Adrenal gland (tissue), 12 donors: Measurements from ENCODE around the gene RHOBTB3. TPM values are rescaled to one million over a fixed set of nuclear protein-coding genes. Genes with fewer than 3 reads are reported as not detected.

Experiments used
- DNase-seq, 7 donors: peaks; one replicate each; pipeline ENCODE4 v3.0.0-alpha.2; 2019 to 2020
- H3K27ac ChIP-seq, 5 donors: fragments of 200-600 bp; sonication (generic) in 4 of 5; 1 replicate in 3 of 5; 2 replicates in 2 of 5; pipeline versions ENCODE4 v1.5.1 to v1.8.0; 2016 to 2020; ENCODE audit warnings: mild to moderate bottlenecking in 1 of 5
- H3K27me3 ChIP-seq: fragments of 200-600 bp; 2 replicates; pipeline ENCODE4 v1.8.0; 2021
- H3K36me3 ChIP-seq, 2 donors: fragments of 200-600 bp; replicated peaks in 1 of 2; 1 replicate in 1 of 2; 2 replicates in 1 of 2; pipeline versions ENCODE4 v1.5.1 to v1.8.0; 2018 to 2022
- H3K4me1 ChIP-seq, 2 donors: fragments of 200-600 bp; replicated peaks in 1 of 2; 1 replicate in 1 of 2; 2 replicates in 1 of 2; pipeline versions ENCODE4 v1.5.1 to v1.8.0; 2018 to 2021
- H3K4me3 ChIP-seq, 4 donors: fragments of 200-600 bp; sonication (generic) in 3 of 4; one replicate each; pipeline ENCODE4 v1.5.1; 2016 to 2018
- H3K9me3 ChIP-seq, 3 donors: fragments of 200-600 bp; sonication (generic) in 1 of 3; replicated peaks in 1 of 3; 1 replicate in 2 of 3; 2 replicates in 1 of 3; pipeline versions ENCODE4 v1.5.1 to v1.8.0; 2016 to 2021
- CTCF ChIP-seq, 6 experiments: fragments of 450-650 bp in 4 of 6; fragments of 200-600 bp in 2 of 6; sonication (generic) in 1 of 6; IDR thresholded peaks; 1 replicate in 5 of 6; 2 replicates in 1 of 6; pipeline versions ENCODE4 v1.5.1 to v1.8.0; 2016 to 2021; ENCODE audit warnings: antibody characterized with exemption in 6 of 6, mild to moderate bottlenecking in 2 of 6, moderate library complexity in 1 of 6
- POLR2A ChIP-seq, 2 donors: fragments of 450-650 bp; IDR thresholded peaks; one replicate each; pipeline ENCODE4 v1.6.1; 2017; ENCODE audit warnings: antibody characterized with exemption in 2 of 2, mild to moderate bottlenecking in 2 of 2, moderate library complexity in 1 of 2
- WGBS, 4 donors: extraction: QIAGEN DNeasy Blood & Tissue Kit in 2 of 4; methylation state at CpG; one replicate each; pipeline versions ENCODE4 v1.1.5 to v1.1.7; 2013 to 2017; 5-methylcytosine and 5-hydroxymethylcytosine counted together
- intact Hi-C, 2 donors: fragments of 100-400 bp; cut with DNase I; formaldehyde crosslinking; loops; one replicate each; pipeline versions ENCODE4 v1.14.1 to v1.15.0; 2022 to 2023
- polyA plus RNA-seq, 3 donors: library from polyadenylated mRNA; stranded (reverse); fragments of 200-250 nt in 2 of 3; fragments of 350-450 nt in 1 of 3; fragmentation: Illumina TruSeq in 1 of 3; extraction: RNeasy Lipid Tissue Mini Kit (QIAGEN cat#74804) in 1 of 3; gene quantifications; one replicate each; pipeline ENCODE4 v1.2.3, GENCODE V29; 2013 to 2014
- total RNA-seq, 9 donors: library from RNA; depleted of rRNA in 4 of 9; stranded (reverse); fragments of >200 nt in 4 of 9; fragments of 120-200 nt in 1 of 9; fragmentation: NEBNext Ultra II Directional in 1 of 9; extraction: Animal tissue kit (Norgen Biotek cat#: 25700) in 1 of 9; gene quantifications; one replicate each; pipeline versions ENCODE4 v1.1.0 to v1.2.4, GENCODE V29; 2013 to 2023
- donor health status: healthy with polysubstance abuse.
- donor health status: Bipolar disorder and iron deficiency.
- donor health status: DM: yes; HTN: yes; CAD: no.
- donor health status: DM: no; HTN: no; CAD: no.
- donor health status: DM: no; HTN: no; CAD: no.
- donor health status: DM: yes; HTN: yes; CAD: no.

Gene RHOBTB3
- total and polyA plus RNA-seq, 12 donors = 23.9 to 258 (median 108) TPM

- H3K27me3 ChIP-seq = no peaks in the 10 kb centered on the region
- intact Hi-C loops = no loop called here
- WGBS, 4 donors = 15 to 29% (median 19%) methylated on average over 1 of the region's 1 CpG
- H3K27ac ChIP-seq = peak overlapping the region in 4 of 5 donors; percentile 11 to 98 (median 84)
- H3K36me3 ChIP-seq = peaks cover 0 to 17% of the 10 kb centered on the region in 2 donors
- TF ChIP-seq CTCF (IDR thresholded peaks at IDR 0.05) (no peak), POLR2A (IDR thresholded peaks at IDR 0.05) (peak in 1 of 2 donors; percentile 44)
- H3K4me3 ChIP-seq = peak overlapping the region in 1 of 4 donors; percentile 87
- no peaks in the 10 kb centered on the region for H3K9me3 ChIP-seq
- no peak for DNase-seq
- peaks cover 40 to 58% of the 10 kb centered on the region in 2 donors for H3K4me1 ChIP-seq
Measured at GRCh38 chr5:95735406-95735805, 4.3 kb downstream of the RHOBTB3 start.

- H3K4me3 ChIP-seq = no peak overlapping the region
- intact Hi-C loops = no loop called here
- no peaks in the 10 kb centered on the region for H3K27me3 ChIP-seq
- WGBS, 4 donors = 65 to 75% (median 71%) methylated on average over 4 of the region's 4 CpGs
- no peak for DNase-seq
- H3K9me3 ChIP-seq = no peaks in the 10 kb centered on the region
- TF ChIP-seq CTCF (IDR thresholded peaks at IDR 0.05) (no peak), POLR2A (IDR thresholded peaks at IDR 0.05) (no peak)
- peaks cover 39 to 53% of the 10 kb centered on the region in 2 donors for H3K4me1 ChIP-seq
- H3K27ac ChIP-seq = peak overlapping the region in 1 of 5 donors; percentile 24
- peaks cover 0 to 17% of the 10 kb centered on the region in 2 donors for H3K36me3 ChIP-seq
Measured at GRCh38 chr5:95738072-95738471, 6.9 kb downstream of the RHOBTB3 start.

GRCh38 chr5:95738834-95739233 is 7.7 kb downstream of the RHOBTB3 start:
- H3K27me3 ChIP-seq = no peaks in the 10 kb centered on the region
- 95 to 98% (median 97%) methylated on average over 4 of the region's 4 CpGs for WGBS, 4 donors
- no peak for DNase-seq
- intact Hi-C loops = no loop called here
- no peaks in the 10 kb centered on the region for H3K9me3 ChIP-seq
- no peak overlapping the region for H3K4me3 ChIP-seq
- TF ChIP-seq POLR2A (IDR thresholded peaks at IDR 0.05) (no peak), CTCF (IDR thresholded peaks at IDR 0.05) (no peak)
- H3K36me3 ChIP-seq = peaks cover 0 to 17% of the 10 kb centered on the region in 2 donors
- no peak overlapping the region for H3K27ac ChIP-seq
- peaks cover 31 to 45% of the 10 kb centered on the region in 2 donors for H3K4me1 ChIP-seq

- no peaks in the 10 kb centered on the region for H3K27me3 ChIP-seq
- intact Hi-C loops = no loop called here
- no peak overlapping the region for H3K4me3 ChIP-seq
- no peaks in the 10 kb centered on the region for H3K9me3 ChIP-seq
- DNase-seq = no peak
- 91 to 96% (median 95%) methylated on average over 2 of the region's 2 CpGs for WGBS, 4 donors
- peaks cover 0 to 21% of the 10 kb centered on the region in 2 donors for H3K36me3 ChIP-seq
- H3K4me1 ChIP-seq = peaks cover 27 to 35% of the 10 kb centered on the region in 2 donors
- TF ChIP-seq POLR2A (IDR thresholded peaks at IDR 0.05) (no peak), CTCF (IDR thresholded peaks at IDR 0.05) (no peak)
- H3K27ac ChIP-seq = no peak overlapping the region
Measured at GRCh38 chr5:95739857-95740256, 8.7 kb downstream of the RHOBTB3 start.
